ENCODE results near the gene BMP2K.

DNA sequence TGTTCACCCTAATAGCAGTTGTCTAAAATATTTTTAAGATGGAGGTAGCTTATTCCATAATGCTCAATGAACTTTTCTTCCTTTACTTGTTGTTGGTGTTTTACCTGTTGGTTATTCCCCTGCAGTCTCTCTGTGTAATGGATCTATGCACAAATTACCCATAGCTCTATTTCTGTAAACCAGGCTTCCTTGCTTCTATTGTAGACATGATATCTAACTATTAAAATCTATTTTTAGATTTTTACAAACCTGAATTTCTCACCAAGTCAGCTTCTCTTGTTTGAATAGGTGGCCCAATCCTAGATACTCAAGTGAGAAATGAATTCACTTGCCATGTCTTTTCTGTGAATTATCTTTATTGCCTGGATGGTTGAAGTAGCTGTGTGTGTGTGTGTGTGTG, 24.8 kb downstream of the BMP2K start:
- no peak for TF ChIP-seq POLR2AphosphoS5 (IDR thresholded peaks at IDR 0.05; ENCODE audit: low read depth, low read length)
- TF ChIP-seq, protein P1, sequence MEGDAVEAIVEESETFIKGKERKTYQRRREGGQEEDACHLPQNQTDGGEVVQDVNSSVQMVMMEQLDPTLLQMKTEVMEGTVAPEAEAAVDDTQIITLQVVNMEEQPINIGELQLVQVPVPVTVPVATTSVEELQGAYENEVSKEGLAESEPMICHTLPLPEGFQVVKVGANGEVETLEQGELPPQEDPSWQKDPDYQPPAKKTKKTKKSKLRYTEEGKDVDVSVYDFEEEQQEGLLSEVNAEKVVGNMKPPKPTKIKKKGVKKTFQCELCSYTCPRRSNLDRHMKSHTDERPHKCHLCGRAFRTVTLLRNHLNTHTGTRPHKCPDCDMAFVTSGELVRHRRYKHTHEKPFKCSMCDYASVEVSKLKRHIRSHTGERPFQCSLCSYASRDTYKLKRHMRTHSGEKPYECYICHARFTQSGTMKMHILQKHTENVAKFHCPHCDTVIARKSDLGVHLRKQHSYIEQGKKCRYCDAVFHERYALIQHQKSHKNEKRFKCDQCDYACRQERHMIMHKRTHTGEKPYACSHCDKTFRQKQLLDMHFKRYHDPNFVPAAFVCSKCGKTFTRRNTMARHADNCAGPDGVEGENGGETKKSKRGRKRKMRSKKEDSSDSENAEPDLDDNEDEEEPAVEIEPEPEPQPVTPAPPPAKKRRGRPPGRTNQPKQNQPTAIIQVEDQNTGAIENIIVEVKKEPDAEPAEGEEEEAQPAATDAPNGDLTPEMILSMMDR (IDR thresholded peaks at IDR 0.05; ENCODE audit: control extremely low read depth in 1 of 3, insufficient read depth in 1 of 3, low read depth in 1 of 3, low read length in 3 of 3): no peak
- no peak for TF ChIP-seq SIRT6 (IDR thresholded peaks at IDR 0.05; ENCODE audit: low read length)
- TF ChIP-seq FOSL1 (IDR thresholded peaks at IDR 0.05; ENCODE audit: insufficient read depth, low read depth, low read length): no peak
- TF ChIP-seq CBX5 (IDR thresholded peaks at IDR 0.05; ENCODE audit: low read depth, low read length): no peak
- TF ChIP-seq BRCA1 (IDR thresholded peaks at IDR 0.05; ENCODE audit: low read depth, low read length): no peak
- TF ChIP-seq EP300 (IDR thresholded peaks at IDR 0.05; ENCODE audit: borderline replicate concordance in 1 of 2, low read depth in 2 of 2, low read length in 2 of 2): no peak
